ENCODE measurements around the gene SLC22A2.
"Not testable (repeated sequence)": the region's sequence is repeated elsewhere in the genome, so short reads cannot be mapped to it uniquely, and the experiment has no call there.

Gene SLC22A2

GRCh38 chr6:160252073-160252813 is 6.4 kb downstream of the SLC22A2 start:
- H3K4me3 ChIP-seq (ENCODE audit: low read depth, low read length), result no peak overlapping the region

GRCh38 chr6:160249671-160250070 is 8.9 kb downstream of the SLC22A2 start:
- no peak overlapping the region for H3K4me3 ChIP-seq (ENCODE audit: low read depth, low read length)

- no peak overlapping the region for H3K4me3 ChIP-seq (ENCODE audit: low read depth, low read length)
These were observed 10.1 kb downstream of the SLC22A2 start for GRCh38 chr6:160248538-160248937.

GRCh38 chr6:160247457-160247883 is 11.2 kb downstream of the SLC22A2 start:
- no peak overlapping the region for H3K4me3 ChIP-seq (ENCODE audit: low read depth, low read length)

GRCh38 chr6:160240691-160241084 is 17.9 kb downstream of the SLC22A2 start:
- H3K4me3 ChIP-seq (ENCODE audit: low read depth, low read length), result no peak overlapping the region

- H3K4me3 ChIP-seq (ENCODE audit: low read depth, low read length), result no peak overlapping the region
These were observed 18.5 kb downstream of the SLC22A2 start for GRCh38 chr6:160239929-160240690.

GRCh38 chr6:160238761-160239751 is 19.6 kb downstream of the SLC22A2 start:
- H3K4me3 ChIP-seq (ENCODE audit: low read depth, low read length), result no peak overlapping the region

- no peak overlapping the region for H3K4me3 ChIP-seq (ENCODE audit: low read depth, low read length)
These were observed 20.3 kb downstream of the SLC22A2 start for GRCh38 chr6:160238278-160238711.

GRCh38 chr6:160237597-160238275 is 20.9 kb downstream of the SLC22A2 start:
- H3K4me3 ChIP-seq (ENCODE audit: low read depth, low read length), result not testable (repeated sequence)

GRCh38 chr6:160236235-160236872 is 22.3 kb downstream of the SLC22A2 start:
- H3K4me3 ChIP-seq (ENCODE audit: low read depth, low read length), result not testable (repeated sequence)

GRCh38 chr6:160233950-160234640 is 24.5 kb downstream of the SLC22A2 start:
- H3K4me3 ChIP-seq (ENCODE audit: low read depth, low read length), result not testable (repeated sequence)

GRCh38 chr6:160227769-160228161 is 30.9 kb downstream of the SLC22A2 start:
- no peak overlapping the region for H3K4me3 ChIP-seq (ENCODE audit: low read depth, low read length)

- no peak overlapping the region for H3K4me3 ChIP-seq (ENCODE audit: low read depth, low read length)
These were observed 31.4 kb downstream of the SLC22A2 start for GRCh38 chr6:160227038-160227768.

- no peak overlapping the region for H3K4me3 ChIP-seq (ENCODE audit: low read depth, low read length)
These were observed 32.5 kb downstream of the SLC22A2 start for GRCh38 chr6:160226118-160226591.

- H3K4me3 ChIP-seq (ENCODE audit: low read depth, low read length), result no peak overlapping the region
These were observed 33.9 kb downstream of the SLC22A2 start for GRCh38 chr6:160224639-160225237.

- H3K4me3 ChIP-seq (ENCODE audit: low read depth, low read length), result no peak overlapping the region
These were observed 36.1 kb downstream of the SLC22A2 start for GRCh38 chr6:160222491-160222890.

GRCh38 chr6:160221918-160222317 is 36.7 kb downstream of the SLC22A2 start:
- no peak overlapping the region for H3K4me3 ChIP-seq (ENCODE audit: low read depth, low read length)

- H3K4me3 ChIP-seq (ENCODE audit: low read depth, low read length), result no peak overlapping the region
These were observed 37.2 kb downstream of the SLC22A2 start for GRCh38 chr6:160221423-160221822.

Measured in iPS-11a (cell line).